Left ventricle myocardium inferior (tissue), 1 donor: ENCODE measurements around the gene ARHGAP31. TPM values are rescaled to one million over a fixed set of nuclear protein-coding genes. Genes with fewer than 3 reads are reported as not detected.

Experiments
- DNase-seq: peaks from one replicate; pipeline ENCODE4 v3.0.0-alpha.2; 2020
- H3K27ac ChIP-seq: fragments of 200-600 bp; replicated peaks from 2 replicates; pipeline ENCODE4 v1.8.0; 2021
- H3K27me3 ChIP-seq: fragments of 200-600 bp; 2 replicates; pipeline ENCODE4 v1.8.0; 2021; ENCODE audit warnings: low read depth
- H3K36me3 ChIP-seq: fragments of 200-600 bp; 2 replicates; pipeline ENCODE4 v1.8.0; 2021
- H3K4me1 ChIP-seq: fragments of 200-600 bp; 2 replicates; pipeline ENCODE4 v1.8.0; 2021
- H3K4me3 ChIP-seq: fragments of 200-600 bp; 2 replicates; pipeline ENCODE4 v1.8.0; 2021; ENCODE audit warnings: mild to moderate bottlenecking, moderate library complexity
- H3K9me3 ChIP-seq: fragments of 200-600 bp; replicated peaks from 2 replicates; pipeline ENCODE4 v1.8.0; 2021
- CTCF ChIP-seq: fragments of 200-600 bp; IDR thresholded peaks from 2 replicates; pipeline ENCODE4 v1.8.0; 2021; ENCODE audit warnings: antibody characterized with exemption, mild to moderate bottlenecking, borderline replicate concordance
- intact Hi-C: fragments of 100-400 bp; cut with micrococcal nuclease; formaldehyde crosslinking; loops from one replicate; pipeline ENCODE4 v1.11.0; 2022
- total RNA-seq: library from RNA; stranded (reverse); fragmentation: NEBNext Ultra II Directional; extraction: Animal tissue kit (Norgen Biotek cat#: 25700); gene quantifications from one replicate; pipeline ENCODE4 v1.2.1, GENCODE V29; 2021
- donor health status: DM: no; HTN: yes; CAD: no; lungs with severe emphysema.

Gene ARHGAP31
- total RNA-seq, 1 donor from 2014 or later: 38.0 TPM

- intact Hi-C loops: no loop called here
These were observed 126.0 kb downstream of the ARHGAP31 start for GRCh38 chr3:119420196-119420595.

GRCh38 chr3:119427669-119428068 is 133.5 kb downstream of the ARHGAP31 start:
- Histone ChIP-seq H3K4me1 (peaks cover 4% of the 10 kb centered on the region), H3K27me3 (no peaks in the 10 kb centered on the region), H3K4me3 (no peak overlapping the region), H3K9me3 (peaks cover 54% of the 10 kb centered on the region), H3K36me3 (peaks cover 58% of the 10 kb centered on the region), H3K27ac (no peak overlapping the region)
- intact Hi-C loops: no loop called here
- TF ChIP-seq CTCF: no peak
- no peak for DNase-seq

More at GRCh38 chr3:119420196-119420595, 126.0 kb downstream of the ARHGAP31 start:
- no peak for DNase-seq
- H3K4me1 ChIP-seq: peaks cover 36% of the 10 kb centered on the region
- no peak overlapping the region for H3K4me3 ChIP-seq
- no peak overlapping the region for H3K27ac ChIP-seq
- H3K27me3 ChIP-seq: no peaks in the 10 kb centered on the region
- TF ChIP-seq CTCF: no peak
- H3K9me3 ChIP-seq: peaks cover 5% of the 10 kb centered on the region
- H3K36me3 ChIP-seq: peaks cover 14% of the 10 kb centered on the region

- peaks cover 66% of the 10 kb centered on the region for H3K36me3 ChIP-seq
- no peaks in the 10 kb centered on the region for H3K27me3 ChIP-seq
- H3K9me3 ChIP-seq: peaks cover 54% of the 10 kb centered on the region
- no peak overlapping the region for H3K4me3 ChIP-seq
- intact Hi-C loops: no loop called here
- no peak for DNase-seq
- no peak overlapping the region for H3K27ac ChIP-seq
- TF ChIP-seq CTCF: no peak
- peaks cover 13% of the 10 kb centered on the region for H3K4me1 ChIP-seq
These were observed 134.4 kb downstream of the ARHGAP31 start for GRCh38 chr3:119428538-119428937.

- Histone ChIP-seq H3K4me3 (no peak overlapping the region), H3K9me3 (peaks cover 13% of the 10 kb centered on the region), H3K36me3 (peaks cover 96% of the 10 kb centered on the region), H3K27me3 (no peaks in the 10 kb centered on the region), H3K4me1 (peaks cover 25% of the 10 kb centered on the region), H3K27ac (no peak overlapping the region)
- no peak for TF ChIP-seq CTCF
- DNase-seq: no peak
- intact Hi-C loops: no loop called here
These were observed 139.6 kb downstream of the ARHGAP31 start for GRCh38 chr3:119433613-119434325.

- H3K9me3 ChIP-seq: peaks cover 4% of the 10 kb centered on the region
- no peak overlapping the region for H3K27ac ChIP-seq
- intact Hi-C loops: no loop called here
- H3K27me3 ChIP-seq: no peaks in the 10 kb centered on the region
- TF ChIP-seq CTCF: no peak
- no peak overlapping the region for H3K4me3 ChIP-seq
- H3K4me1 ChIP-seq: peaks cover 25% of the 10 kb centered on the region
- no peak for DNase-seq
- peaks cover 87% of the 10 kb centered on the region for H3K36me3 ChIP-seq
These were observed 140.5 kb downstream of the ARHGAP31 start for GRCh38 chr3:119434703-119435102.
